ENCODE results near the gene ZRANB2.

GRCh38 chr1:71072273-71072672, 8.6 kb downstream of the ZRANB2 start:
- TF ChIP-seq CTCF (IDR thresholded peaks at IDR 0.05) (no peak), EZH2 (IDR thresholded peaks at IDR 0.05; ENCODE audit: borderline replicate concordance, insufficient read depth, low read depth, low read length, poor library complexity, severe bottlenecking) (no peak)

All from B cell (primary cell).